Non-pigmented ciliary epithelial cell (primary cell): ENCODE results near the gene GPR78.

Experiments
- DNase-seq: peaks from one replicate; pipeline ENCODE4 v3.0.0-alpha.2; 2010; ENCODE audit warnings: low read depth

The GPR78 gene

DNA sequence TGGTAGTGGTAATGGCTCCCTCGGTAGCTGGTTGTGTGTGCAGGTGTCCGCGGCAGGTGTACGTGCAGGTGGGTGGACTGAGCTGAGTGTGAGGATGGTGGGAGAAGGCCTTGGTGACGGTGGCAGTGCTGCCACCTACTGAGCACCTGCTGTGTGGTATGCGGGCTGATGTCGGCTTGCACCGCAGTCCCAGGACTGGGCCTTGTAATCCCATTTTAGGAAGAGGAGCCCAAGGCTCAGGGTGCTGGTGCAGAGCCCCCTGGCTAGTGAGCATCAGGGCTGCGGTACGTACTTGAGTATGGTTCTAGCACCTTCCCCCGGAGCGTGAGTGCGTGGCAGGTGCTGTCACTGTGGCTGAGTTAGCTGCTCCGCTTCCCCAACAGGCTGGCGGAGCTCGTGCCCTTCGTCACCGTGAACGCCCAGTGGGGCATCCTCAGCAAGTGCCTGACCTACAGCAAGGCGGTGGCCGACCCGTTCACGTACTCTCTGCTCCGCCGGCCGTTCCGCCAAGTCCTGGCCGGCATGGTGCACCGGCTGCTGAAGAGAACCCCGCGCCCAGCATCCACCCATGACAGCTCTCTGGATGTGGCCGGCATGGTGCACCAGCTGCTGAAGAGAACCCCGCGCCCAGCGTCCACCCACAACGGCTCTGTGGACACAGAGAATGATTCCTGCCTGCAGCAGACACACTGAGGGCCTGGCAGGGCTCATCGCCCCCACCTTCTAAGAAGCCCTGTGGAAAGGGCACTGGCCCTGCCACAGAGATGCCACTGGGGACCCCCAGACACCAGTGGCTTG, 6.7 kb downstream of the GPR78 start:
- no peak for DNase-seq

- no peak for DNase-seq
These were observed 7.4 kb downstream of the GPR78 start for GRCh38 chr4:8587469-8588195.

DNA sequence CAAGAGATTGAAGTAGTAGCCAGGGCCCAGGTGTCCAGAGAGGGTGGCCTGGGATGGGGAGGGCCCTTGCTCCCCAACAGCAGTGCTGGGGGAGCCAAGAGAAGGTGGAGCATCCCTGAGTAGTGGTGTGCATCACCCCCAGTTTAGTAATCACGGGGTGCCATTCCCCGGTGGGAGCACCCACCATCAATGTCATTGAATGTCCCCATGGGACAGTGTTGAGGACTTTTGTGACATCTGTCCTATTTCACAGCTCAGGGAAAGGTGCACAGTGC, 7.9 kb downstream of the GPR78 start:
- DNase-seq: no peak

DNA sequence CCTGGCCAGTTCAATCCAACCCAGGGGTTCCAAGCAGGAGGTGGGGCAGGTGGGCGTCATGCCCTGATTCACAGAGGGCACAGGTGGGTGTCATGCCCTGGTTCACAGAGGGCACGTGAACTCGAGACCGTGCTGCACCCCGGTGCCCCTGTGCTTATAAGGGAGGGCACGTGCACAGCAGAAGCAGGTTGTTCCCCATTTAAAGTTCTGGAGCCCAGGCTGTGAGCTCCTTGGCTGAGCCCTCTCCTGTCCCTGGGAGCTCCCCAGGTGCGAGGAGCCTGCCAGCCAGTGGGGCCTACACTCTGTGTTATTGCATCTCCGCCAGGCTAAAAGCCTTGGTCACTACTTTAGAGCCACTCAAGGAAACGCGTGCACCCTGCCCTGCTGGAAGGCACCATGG, 9.1 kb downstream of the GPR78 start:
- DNase-seq: no peak

GRCh38 chr4:8589823-8590545, 9.8 kb downstream of the GPR78 start:
- DNase-seq: no peak

GRCh38 chr4:8590546-8590880, 10.3 kb downstream of the GPR78 start:
- no peak for DNase-seq

DNA sequence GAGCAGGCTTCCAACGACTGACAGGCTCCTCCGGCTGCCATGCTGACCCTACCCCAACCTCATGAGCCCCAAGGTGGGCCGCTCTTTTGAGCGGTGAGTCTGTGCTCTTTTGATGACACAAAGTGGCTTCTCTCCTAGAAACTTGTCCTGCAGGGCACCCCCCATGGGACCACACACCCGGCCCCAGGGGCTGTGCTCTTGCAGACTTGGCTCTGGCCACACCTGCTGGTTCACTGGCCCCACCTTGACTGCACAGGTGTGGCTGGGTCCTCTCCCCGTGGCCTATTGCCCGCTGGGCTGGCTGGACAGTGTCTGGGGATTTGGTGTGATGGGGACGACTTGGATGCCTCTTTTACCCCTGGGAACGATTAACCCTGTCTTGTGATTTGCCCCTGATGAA, 10.9 kb downstream of the GPR78 start:
- DNase-seq: no peak

DNA sequence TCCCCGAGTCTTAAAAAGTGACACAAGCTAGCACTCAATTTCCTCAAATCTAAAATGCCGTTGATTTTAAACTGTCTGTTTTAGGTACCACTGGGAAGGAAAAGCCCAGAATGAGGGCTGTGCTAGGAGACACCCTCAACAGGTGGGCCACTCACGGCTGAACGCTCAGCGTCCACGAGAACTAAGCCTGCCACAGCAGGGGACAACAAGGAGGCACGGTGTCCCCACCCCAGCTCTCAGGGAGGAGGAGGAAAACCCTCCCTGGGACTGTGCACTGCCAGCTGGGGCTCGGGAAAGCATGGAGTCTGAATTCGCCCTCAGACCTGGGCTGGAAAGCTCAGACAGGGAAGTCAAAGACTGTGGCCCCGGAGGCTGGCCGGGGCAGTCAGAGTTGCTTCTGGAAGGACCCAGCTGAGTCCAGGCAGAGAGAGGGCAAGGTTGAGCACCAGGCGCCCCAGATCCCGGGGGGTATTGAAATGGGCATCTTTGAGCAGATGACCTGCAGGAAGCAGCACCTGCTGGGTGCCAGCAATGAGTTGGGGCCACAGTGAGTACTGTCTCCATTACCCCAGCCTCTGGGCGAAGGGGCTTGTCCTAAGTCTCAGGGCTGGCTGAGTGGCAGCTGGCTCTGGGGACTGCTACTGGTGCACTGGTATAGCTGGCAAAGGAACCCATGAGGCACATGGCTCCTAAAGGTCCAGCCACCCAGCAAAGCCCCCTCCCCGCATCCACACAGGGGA, 11.6 kb downstream of the GPR78 start:
- no peak for DNase-seq

DNA sequence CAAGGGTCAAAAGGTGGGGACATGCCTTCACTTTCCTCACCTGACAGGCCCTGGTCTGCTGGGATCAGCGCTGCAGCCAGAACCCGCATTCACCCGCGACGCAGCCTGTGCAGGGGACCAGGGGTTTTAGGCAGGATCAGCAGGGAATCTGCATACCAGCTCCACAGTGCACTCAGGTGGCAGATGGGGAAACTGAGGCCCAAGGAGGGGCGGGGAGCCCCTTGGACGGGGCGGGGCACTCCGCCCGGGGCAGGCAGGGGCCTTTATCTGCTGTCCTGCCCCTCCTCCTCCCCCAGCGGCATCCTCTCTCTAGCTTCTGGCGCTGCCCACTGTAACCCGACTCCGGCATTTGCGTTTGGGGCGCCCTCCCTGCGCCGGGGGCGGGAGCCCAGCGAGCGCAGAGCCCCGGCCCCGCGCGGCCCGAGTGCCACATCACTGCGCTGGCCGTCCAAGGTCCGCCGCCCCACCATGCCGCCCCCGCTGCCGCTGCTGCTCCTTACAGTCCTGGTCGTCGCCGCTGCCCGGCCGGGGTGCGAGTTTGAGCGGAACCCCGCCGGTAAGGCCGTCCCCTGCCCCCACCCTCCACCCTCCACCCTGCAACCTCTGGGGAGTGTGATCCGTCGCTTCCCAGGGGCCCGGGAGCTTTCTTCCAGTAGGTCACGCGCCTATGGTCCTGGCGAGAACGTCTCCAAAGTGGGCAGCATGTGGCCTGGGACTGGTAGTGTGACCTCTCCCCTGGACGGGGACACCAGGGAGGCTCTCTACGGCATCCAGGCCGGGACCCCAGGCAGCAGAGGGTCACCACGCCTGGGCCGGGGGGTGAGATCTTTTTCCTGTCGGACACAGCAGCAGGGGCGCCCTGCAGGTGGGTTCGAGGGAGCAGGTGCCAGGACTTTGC, 12.4 kb downstream of the GPR78 start, which contains the start of gene CPZ:
Gene CPZ, plus strand, starts transcription at position 400 of the 898 bp plus-strand sequence. Its CDS starts 69 bp downstream, at position 469.
- no peak for DNase-seq

DNA sequence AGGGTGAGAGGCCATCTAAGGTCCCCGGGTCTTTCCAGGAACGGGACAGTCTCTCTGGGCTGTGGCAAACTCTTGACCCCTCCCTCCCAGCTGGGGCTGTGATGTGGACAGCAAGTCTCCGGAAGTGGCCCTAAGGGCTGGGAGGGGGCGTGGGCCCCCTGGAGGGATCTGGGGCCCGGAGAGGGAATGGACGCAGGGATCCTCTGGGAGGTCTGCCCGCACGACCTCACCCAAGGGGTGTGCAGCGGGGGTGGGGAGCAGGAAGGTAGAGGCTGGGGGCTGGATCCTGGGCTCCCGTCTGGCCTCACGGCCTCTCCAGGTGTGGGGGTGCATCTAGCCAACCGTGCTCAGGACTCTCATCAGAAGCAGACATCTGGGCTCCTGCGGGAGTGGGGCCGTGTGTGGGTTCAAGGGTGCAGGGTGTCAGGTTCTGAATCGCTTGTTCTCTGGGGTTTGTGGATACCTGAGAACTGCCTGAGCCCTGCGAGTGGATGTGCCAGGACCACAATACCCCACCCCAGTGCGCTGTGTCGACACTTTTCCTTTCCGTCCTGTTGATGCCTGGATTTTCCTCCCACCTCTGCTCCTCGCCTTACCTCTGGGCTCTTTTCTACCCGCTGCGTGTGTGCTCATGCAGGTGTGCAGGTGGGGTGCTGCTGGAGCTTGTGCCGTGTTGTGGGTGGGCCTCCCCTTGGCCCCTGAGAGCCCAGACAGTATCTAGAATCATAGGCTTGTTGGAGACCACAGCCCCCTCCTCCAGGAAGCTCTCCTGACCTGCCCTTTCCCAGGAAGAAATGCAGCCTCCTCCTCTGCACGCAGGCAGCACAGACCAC, 13.3 kb downstream of the GPR78 start:
- no peak for DNase-seq

- DNase-seq: peak; percentile 18
These were observed 14.2 kb downstream of the GPR78 start for GRCh38 chr4:8594097-8595038.

DNA sequence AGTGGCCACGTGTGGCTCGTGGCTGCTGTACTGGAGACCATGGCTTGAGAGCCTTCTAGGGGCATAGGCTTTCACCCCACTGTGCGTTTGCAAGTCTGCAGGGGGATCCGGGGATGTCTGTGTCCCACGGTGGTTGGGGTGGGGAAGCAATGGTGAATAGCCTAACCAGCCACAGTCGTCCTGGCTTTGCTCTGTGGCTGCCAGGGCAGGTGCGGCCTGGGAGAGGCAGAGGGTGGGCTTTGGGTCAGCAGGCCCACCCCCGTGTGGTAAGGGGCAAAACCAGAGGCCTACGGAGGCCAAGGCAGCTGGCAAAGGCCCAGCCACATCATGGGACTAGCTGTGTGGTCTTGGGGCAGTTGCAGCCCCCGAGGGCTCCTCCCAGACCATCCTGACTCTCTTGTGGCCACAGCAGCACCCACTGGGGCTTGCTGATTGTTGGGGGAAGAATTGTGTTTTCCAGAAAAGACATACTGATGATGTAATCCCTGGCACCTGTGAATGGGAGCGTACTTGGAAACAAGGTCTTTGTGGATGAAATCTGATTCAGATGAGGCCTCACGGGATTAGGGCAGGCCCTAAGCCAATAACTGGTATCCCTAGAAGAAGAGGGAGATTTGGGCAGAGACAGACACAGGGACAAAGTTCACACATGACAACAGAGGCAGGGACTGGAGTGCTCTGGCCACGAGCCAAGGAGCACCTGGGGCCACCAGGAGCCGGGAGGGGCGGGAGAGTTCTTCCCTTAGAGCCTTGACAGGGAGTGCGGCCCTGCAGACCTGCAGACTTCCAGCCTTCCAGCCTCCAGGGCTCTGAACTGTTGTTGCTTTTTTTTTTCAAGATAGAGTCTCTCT, 15.3 kb downstream of the GPR78 start:
- no peak for DNase-seq

GRCh38 chr4:8596891-8597290, 16.7 kb downstream of the GPR78 start:
- no peak for DNase-seq

DNA sequence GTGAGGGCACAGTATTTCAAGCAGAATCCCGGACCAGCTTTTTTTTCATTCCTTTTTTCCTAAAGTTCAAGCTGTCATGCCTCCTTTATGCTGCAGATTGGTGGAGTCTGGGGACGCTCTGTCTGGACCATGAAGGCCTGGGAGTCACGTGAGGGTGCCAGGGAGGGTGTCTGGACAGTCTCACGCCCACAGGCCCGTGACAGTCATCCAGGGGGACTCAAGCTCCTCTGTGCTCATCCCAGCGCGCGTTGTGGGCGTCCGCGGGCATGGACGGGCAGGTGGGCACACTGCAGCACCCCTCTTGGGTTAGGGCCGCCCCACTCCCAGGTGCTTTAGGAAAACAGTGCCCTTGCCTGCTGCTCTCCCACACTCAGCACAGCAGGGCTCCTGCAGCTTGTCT, 17.1 kb downstream of the GPR78 start:
- no peak for DNase-seq

DNA sequence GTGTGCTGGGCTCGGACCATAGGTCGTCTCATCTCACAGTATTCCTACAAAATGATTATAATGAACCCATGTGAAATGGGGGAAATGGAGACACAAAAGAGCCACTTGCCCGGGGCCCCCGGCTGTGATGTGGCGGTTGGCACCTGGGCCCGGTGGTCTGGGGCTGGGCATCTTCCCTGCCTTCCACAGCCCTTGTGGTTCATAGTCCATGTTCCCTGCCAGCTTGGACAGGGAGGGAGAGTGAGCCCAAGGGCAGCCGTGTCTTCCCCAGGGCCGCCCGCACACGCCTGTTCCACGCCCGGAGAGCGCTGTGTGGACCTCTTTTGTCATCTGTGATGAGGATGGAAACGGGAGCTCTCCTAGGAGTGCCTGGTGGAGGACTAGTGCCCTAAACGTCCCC, 17.6 kb downstream of the GPR78 start:
- DNase-seq: no peak

DNA sequence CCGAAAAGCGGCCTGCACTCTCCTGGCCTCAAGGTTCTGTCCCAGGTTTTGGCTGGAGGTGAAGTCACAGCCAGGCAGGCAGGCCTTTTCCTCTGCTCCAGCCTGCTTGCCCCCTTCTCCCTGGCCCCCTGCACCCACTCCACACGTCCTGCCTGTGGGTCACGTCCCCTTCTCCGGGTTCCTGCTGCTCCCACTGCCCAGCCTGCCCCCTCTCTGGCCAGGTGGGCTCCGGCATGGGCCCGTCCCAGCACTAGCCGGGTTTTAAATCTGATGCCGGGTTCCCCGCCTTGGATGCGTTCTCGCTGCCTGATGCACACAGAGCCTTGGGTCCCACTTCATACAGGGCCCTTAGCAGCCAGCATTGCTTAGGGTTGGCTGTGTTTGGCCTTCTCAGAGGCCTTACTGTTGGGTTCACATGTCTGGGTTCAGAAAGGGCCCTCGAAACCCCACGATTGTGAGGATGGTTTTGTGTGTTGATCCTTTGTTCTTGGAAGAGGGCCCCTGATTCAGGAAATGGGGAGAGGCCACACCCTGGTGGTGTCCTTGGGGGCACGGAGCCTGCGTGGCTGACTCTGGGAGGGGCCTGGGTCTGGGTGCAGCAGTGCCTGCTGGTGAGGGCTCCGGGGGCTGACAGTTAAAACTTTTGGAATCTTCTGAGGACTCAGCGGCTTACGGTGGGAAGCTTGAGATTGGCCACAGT, 18.3 kb downstream of the GPR78 start:
- DNase-seq: no peak

DNA sequence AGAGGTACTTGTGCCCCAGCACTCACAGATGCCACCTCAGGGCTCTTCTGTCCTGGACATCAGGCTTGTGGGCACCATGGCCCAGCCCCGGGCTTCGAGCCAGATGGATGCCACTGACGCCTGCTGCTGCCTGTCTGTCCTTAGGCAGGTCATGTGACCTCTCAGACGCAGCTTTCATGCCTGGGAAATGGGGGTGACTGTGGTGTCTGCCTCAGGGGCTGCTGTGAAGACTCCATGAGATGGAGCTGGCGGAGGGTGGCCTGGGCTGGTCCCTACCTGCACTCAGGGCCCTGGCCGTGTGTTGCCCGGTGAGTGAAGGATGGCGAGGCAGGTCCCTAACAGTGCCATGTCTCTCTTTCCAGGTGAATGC, 18.9 kb downstream of the GPR78 start:
- no peak for DNase-seq

DNA sequence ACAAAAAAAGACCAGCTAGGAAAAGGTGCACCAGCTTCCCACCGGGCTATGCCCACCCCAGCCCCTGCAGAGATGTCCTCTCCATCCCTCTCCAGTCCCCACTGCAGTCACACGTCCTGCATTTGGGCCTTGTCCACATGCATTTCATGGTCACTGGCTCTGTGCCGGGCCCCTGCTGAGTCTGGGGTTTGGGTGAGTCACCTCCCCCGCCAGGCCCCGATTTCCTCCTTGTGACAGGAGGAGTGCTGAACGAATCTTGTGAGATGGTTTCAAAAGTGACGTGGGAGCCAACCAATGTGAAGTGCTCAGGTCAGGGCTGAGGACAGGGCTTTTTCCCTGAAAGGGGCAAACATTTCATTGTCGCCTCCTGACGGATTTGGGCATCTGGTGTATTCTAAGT, 19.5 kb downstream of the GPR78 start:
- DNase-seq: peak; percentile 67
